A549 (cell line): ENCODE results near the gene ZNF134. TPM values are rescaled to one million over a fixed set of nuclear protein-coding genes. Genes with fewer than 3 reads are reported as not detected.
A peak's percentile ranks its signal among the peaks of the same experiment; 100 is the strongest.

Source experiments
- ATAC-seq, 2 experiments: fragments of 200-7000 bp in 1 of 2; fragments of >200 bp in 1 of 2; cut with Nextera tagmentation in 1 of 2; cut with Tn5 transposase in 1 of 2; 3 replicates each; pipeline versions ENCODE4 v1.8.0 to v1.9.1; 2018 to 2020; ENCODE audit warnings: mild to moderate bottlenecking in 1 of 2, moderate library complexity in 1 of 2
- CTCF ChIA-PET: fragments of 300-600 bp; sonication (Branson Sonifier 250); formaldehyde crosslinking; extraction: SDS; loops from one replicate; lab custom pipeline; 2021; ENCODE audit warnings: antibody characterized with exemption, inconsistent platforms; lab: Yijun Ruan, JAX
- POLR2A ChIA-PET: fragments of 350-600 bp; formaldehyde crosslinking; extraction: SDS; loops from one replicate; lab custom pipeline; 2021; ENCODE audit warnings: antibody characterized with exemption, inconsistent platforms; lab: Yijun Ruan, JAX
- DNase-seq, 2 experiments: peaks; one replicate each; pipeline versions ENCODE4 v3.0.0 to v3.0.0-alpha.2; 2011 to 2016; ENCODE audit warnings: low read depth in 1 of 2, low spot score in 1 of 2
- FAIRE-seq: peaks from 2 replicates; lab custom pipeline; 2011; peaks lifted over from hg19 to GRCh38; lab: Jason Lieb, UNC
- H3K27ac ChIP-seq, 2 experiments: fragments of >200 bp; sonication (Bioruptor Twin); formaldehyde crosslinking; 3 replicates each; pipeline ENCODE4 v1.5.1; 2016 to 2017
- H3K4me1 ChIP-seq: fragments of >200 bp; sonication (Bioruptor Twin); formaldehyde crosslinking; 3 replicates; pipeline ENCODE4 v1.6.1; 2016
- H3K4me2 ChIP-seq: fragments of >200 bp; sonication (Bioruptor Twin); formaldehyde crosslinking; 3 replicates; pipeline ENCODE4 v1.6.1; 2016
- H3K4me3 ChIP-seq: fragments of >200 bp; sonication (Bioruptor Twin); formaldehyde crosslinking; 3 replicates; pipeline ENCODE4 v1.5.1; 2016
- H3K9me3 ChIP-seq: fragments of >200 bp; sonication (Bioruptor Twin); formaldehyde crosslinking; 3 replicates; pipeline ENCODE4 v1.6.1; 2016
- BHLHE40 ChIP-seq: IDR thresholded peaks from 2 replicates; pipeline ENCODE4 v1.6.1; 2012; ENCODE audit warnings: low read depth, low read length, inconsistent platforms
- CBX2 ChIP-seq: fragments of 200-600 bp; sonication (generic); IDR thresholded peaks from 2 replicates; pipeline ENCODE4 v1.6.1; 2016; ENCODE audit warnings: low read depth, mild to moderate bottlenecking, borderline replicate concordance
- CEBPB ChIP-seq, 2 experiments: fragments of >200 bp in 1 of 2; sonication (Bioruptor Twin) in 1 of 2; formaldehyde crosslinking in 1 of 2; IDR thresholded peaks; 2 replicates each; pipeline ENCODE4 v1.6.1; 2012 to 2016
- CHD2 ChIP-seq: fragments of 150-350 bp; IDR thresholded peaks from 2 replicates; pipeline ENCODE4 v1.6.1; 2014; ENCODE audit warnings: low read length; ENCODE audit not compliant: partially characterized antibody
- E2F6 ChIP-seq: IDR thresholded peaks from 2 replicates; pipeline ENCODE4 v1.6.1; 2012; ENCODE audit warnings: low read depth, borderline replicate concordance
- ESRRA ChIP-seq: fragments of 150-350 bp; IDR thresholded peaks from 2 replicates; pipeline ENCODE4 v1.6.1; 2014; ENCODE audit warnings: mild to moderate bottlenecking, low read length, borderline replicate concordance
- FOSB ChIP-seq: fragments of 250-450 bp; sonication (Bioruptor Pico); IDR thresholded peaks from 2 replicates; pipeline ENCODE4 v1.5.0; 2020; ENCODE audit warnings: mild to moderate bottlenecking, moderate library complexity
- HOXA7 ChIP-seq: fragments of 250-450 bp; sonication (Bioruptor Pico); IDR thresholded peaks from 2 replicates; pipeline ENCODE4 v1.5.0; 2020; ENCODE audit warnings: mild to moderate bottlenecking, moderate library complexity
- HOXB13 ChIP-seq: fragments of 250-450 bp; sonication (Bioruptor Pico); IDR thresholded peaks from 2 replicates; pipeline ENCODE4 v1.5.0; 2020; ENCODE audit warnings: low read depth, mild to moderate bottlenecking, moderate library complexity
- JUNB ChIP-seq: fragments of >200 bp; sonication (Bioruptor Twin); formaldehyde crosslinking; IDR thresholded peaks from 2 replicates; pipeline ENCODE4 v1.6.1; 2016
- KDM5A ChIP-seq: fragments of 200-600 bp; sonication (generic); IDR thresholded peaks from 2 replicates; pipeline ENCODE4 v1.6.1; 2016; ENCODE audit warnings: antibody characterized with exemption, mild to moderate bottlenecking
- MAFK ChIP-seq: fragments of 450-650 bp; IDR thresholded peaks from 2 replicates; pipeline ENCODE4 v1.6.1; 2014; ENCODE audit not compliant: partially characterized antibody
- MAZ ChIP-seq: fragments of 150-350 bp; IDR thresholded peaks from 2 replicates; pipeline ENCODE4 v1.6.1; 2014; ENCODE audit warnings: antibody characterized with exemption, low read depth, low read length, borderline replicate concordance
- MYC ChIP-seq: IDR thresholded peaks from 2 replicates; pipeline ENCODE4 v1.6.1; 2012; ENCODE audit warnings: mild to moderate bottlenecking, inconsistent platforms, low read length, improper control_type of control experiment, borderline replicate concordance
- NFE2L2 ChIP-seq: fragments of 150-350 bp; conservative IDR thresholded peaks from 2 replicates; pipeline ENCODE4 v1.6.1; 2014; ENCODE audit warnings: low read length
- PBX3 ChIP-seq: IDR thresholded peaks from 2 replicates; pipeline ENCODE4 v1.6.1; 2012
- POLR2AphosphoS2 ChIP-seq: conservative IDR thresholded peaks from 2 replicates; pipeline ENCODE4 v1.6.1; 2012; ENCODE audit warnings: low read length, improper control_type of control experiment, inconsistent platforms
- RFX5 ChIP-seq: fragments of 450-650 bp; IDR thresholded peaks from 2 replicates; pipeline ENCODE4 v1.7.1; 2014; ENCODE audit warnings: antibody characterized with exemption, mild to moderate bottlenecking, moderate library complexity
- RNF2 ChIP-seq: fragments of 200-600 bp; sonication (generic); IDR thresholded peaks from 2 replicates; pipeline ENCODE4 v1.6.1; 2016; ENCODE audit warnings: low read depth, mild to moderate bottlenecking, antibody characterized with exemption, moderate library complexity, borderline replicate concordance
- TP53 ChIP-seq: fragments of 250-450 bp; sonication (Bioruptor Pico); IDR thresholded peaks from 2 replicates; pipeline ENCODE4 v1.5.0; 2021; ENCODE audit warnings: mild to moderate bottlenecking, moderate library complexity
- USF2 ChIP-seq: fragments of 450-650 bp; IDR thresholded peaks from 2 replicates; pipeline ENCODE4 v1.6.1; 2014; ENCODE audit warnings: antibody characterized with exemption
- ZC3H11A ChIP-seq: fragments of 450-650 bp; IDR thresholded peaks from 2 replicates; pipeline ENCODE4 v1.6.1; 2014; ENCODE audit warnings: antibody characterized with exemption, mild to moderate bottlenecking
- ZFP36 ChIP-seq: fragments of 450-650 bp; IDR thresholded peaks from 2 replicates; pipeline ENCODE4 v1.6.1; 2014; ENCODE audit warnings: borderline replicate concordance; ENCODE audit not compliant: partially characterized antibody
- WGBS: methylation state at CpG from one replicate; pipeline ENCODE4 v1.1.6; 2017; ENCODE audit errors: missing lambda C conversion rate; 5-methylcytosine and 5-hydroxymethylcytosine counted together
- polyA plus RNA-seq, 4 experiments: library from polyadenylated mRNA; depleted of rRNA in 3 of 4; stranded (reverse); fragments of >200 nt; fragmentation: RNase III in 1 of 4; extraction: RNeasy Plus Mini Kit Qiagen cat#74134 plus additional on column Dnase treatment in 1 of 4; gene quantifications; 2 replicates in 3 of 4; 3 replicates in 1 of 4; pipeline ENCODE4 v1.2.3, GENCODE V29; 2011 to 2017
- TF ChIP-seq, protein P1 (sequence below): fragments of >200 bp; sonication (Bioruptor Twin); formaldehyde crosslinking; IDR thresholded peaks from 3 replicates; pipeline ENCODE4 v1.6.1; 2016
- TF ChIP-seq, protein P2 (sequence below): fragments of >200 bp; sonication (Bioruptor Twin); formaldehyde crosslinking; IDR thresholded peaks from 3 replicates; pipeline ENCODE4 v1.5.1; 2016
- TF ChIP-seq, protein P3 (sequence below): fragments of 250-450 bp; sonication (Bioruptor Pico); IDR thresholded peaks from 2 replicates; pipeline ENCODE4 v1.5.0; 2020; ENCODE audit warnings: low read depth, mild to moderate bottlenecking, moderate library complexity

ZNF134 gene
- polyA plus RNA-seq, 2 of the 4 experiments (the other 2 are of a cell fraction), result 9.1 to 9.2 TPM

- no peak for TF ChIP-seq USF2
- no peak for TF ChIP-seq ESRRA
- TF ChIP-seq CEBPB (IDR thresholded peaks at IDR 0.05), result no peak
- no peak for TF ChIP-seq HOXA7 (CRISPR knock-in tag)
- no peak for TF ChIP-seq MAFK
- TF ChIP-seq, protein P1, sequence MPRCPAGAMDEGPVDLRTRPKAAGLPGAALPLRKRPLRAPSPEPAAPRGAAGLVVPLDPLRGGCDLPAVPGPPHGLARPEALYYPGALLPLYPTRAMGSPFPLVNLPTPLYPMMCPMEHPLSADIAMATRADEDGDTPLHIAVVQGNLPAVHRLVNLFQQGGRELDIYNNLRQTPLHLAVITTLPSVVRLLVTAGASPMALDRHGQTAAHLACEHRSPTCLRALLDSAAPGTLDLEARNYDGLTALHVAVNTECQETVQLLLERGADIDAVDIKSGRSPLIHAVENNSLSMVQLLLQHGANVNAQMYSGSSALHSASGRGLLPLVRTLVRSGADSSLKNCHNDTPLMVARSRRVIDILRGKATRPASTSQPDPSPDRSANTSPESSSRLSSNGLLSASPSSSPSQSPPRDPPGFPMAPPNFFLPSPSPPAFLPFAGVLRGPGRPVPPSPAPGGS, result no peak
- TF ChIP-seq TP53 (CRISPR knock-in tag), result no peak
- TF ChIP-seq CHD2, result no peak
- TF ChIP-seq RFX5, result no peak
- TF ChIP-seq MAZ, result no peak
- TF ChIP-seq RNF2, result no peak
- no peak for TF ChIP-seq HOXB13 (CRISPR knock-in tag)
Measured at GRCh38 chr19:57606931-57607330, 7.1 kb upstream of the ZNF134 start (continued).

DNA sequence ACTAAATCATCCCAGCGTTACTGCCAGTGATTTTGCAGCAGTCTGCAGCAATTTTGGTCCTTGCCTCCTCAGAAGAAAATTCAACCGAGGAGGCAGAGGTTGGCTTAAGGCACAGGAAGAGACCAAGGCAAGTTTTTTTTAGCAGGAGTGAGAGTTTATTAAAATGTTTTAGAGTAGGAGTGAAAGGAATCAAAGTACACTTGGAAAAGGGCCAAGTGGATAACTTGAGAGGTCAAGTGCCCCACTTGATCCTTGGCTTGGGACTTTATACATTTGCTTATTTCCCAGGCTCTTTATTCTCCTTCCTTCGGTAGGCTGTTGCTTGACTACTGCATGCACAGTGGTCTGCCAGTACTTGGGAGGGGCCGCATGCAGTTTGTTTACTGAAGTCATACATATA lies 2.9 kb upstream of the ZNF134 start:
- WGBS, result 60% methylated on average over 4 of the region's 4 CpGs
- TF ChIP-seq POLR2AphosphoS2 (no peak), ZFP36 (no peak), CBX2 (no peak), MYC (no peak), FOSB (CRISPR knock-in tag) (no peak), BHLHE40 (no peak), JUNB (no peak), ZC3H11A (no peak)
- TF ChIP-seq, protein P2, sequence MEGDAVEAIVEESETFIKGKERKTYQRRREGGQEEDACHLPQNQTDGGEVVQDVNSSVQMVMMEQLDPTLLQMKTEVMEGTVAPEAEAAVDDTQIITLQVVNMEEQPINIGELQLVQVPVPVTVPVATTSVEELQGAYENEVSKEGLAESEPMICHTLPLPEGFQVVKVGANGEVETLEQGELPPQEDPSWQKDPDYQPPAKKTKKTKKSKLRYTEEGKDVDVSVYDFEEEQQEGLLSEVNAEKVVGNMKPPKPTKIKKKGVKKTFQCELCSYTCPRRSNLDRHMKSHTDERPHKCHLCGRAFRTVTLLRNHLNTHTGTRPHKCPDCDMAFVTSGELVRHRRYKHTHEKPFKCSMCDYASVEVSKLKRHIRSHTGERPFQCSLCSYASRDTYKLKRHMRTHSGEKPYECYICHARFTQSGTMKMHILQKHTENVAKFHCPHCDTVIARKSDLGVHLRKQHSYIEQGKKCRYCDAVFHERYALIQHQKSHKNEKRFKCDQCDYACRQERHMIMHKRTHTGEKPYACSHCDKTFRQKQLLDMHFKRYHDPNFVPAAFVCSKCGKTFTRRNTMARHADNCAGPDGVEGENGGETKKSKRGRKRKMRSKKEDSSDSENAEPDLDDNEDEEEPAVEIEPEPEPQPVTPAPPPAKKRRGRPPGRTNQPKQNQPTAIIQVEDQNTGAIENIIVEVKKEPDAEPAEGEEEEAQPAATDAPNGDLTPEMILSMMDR, result no peak
- TF ChIP-seq, protein P3, sequence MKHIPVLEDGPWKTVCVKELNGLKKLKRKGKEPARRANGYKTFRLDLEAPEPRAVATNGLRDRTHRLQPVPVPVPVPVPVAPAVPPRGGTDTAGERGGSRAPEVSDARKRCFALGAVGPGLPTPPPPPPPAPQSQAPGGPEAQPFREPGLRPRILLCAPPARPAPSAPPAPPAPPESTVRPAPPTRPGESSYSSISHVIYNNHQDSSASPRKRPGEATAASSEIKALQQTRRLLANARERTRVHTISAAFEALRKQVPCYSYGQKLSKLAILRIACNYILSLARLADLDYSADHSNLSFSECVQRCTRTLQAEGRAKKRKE (CRISPR knock-in tag), result no peak
- H3K4me1 ChIP-seq, result no peaks in the 10 kb centered on the region
- ATAC-seq, result no peak
- H3K4me2 ChIP-seq, result no peak overlapping the region
- no peak overlapping the region for H3K27ac ChIP-seq
- no peak for FAIRE-seq
- H3K9me3 ChIP-seq, result peaks cover 97% of the 10 kb centered on the region
- DNase-seq, result no peak
- no peak overlapping the region for H3K4me3 ChIP-seq
- ChIA-PET POLR2A (no interaction called here), CTCF (no interaction called here)

DNA sequence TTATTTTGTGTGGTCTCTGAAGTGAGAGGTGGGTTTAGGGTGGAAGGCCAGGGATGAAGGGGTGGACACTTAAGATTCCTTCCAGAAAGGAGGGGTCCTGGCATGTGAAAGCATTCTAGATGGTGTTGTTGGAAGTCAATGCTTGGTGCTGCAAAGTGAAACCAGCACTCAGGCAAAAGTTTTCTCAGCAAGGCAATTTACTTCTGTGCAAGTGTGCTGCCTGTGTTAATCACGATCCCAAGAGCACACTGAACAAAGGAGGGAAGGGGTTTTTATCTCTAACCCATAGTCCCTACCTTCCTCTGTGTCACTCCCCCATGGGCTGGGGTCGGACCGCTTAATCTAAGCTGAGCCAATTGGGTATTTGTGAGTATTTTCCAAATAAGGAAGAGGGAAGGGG lies 1.3 kb downstream of the ZNF134 start:
- peaks cover 98% of the 10 kb centered on the region for H3K9me3 ChIP-seq
- ATAC-seq (no peak), FAIRE-seq (no peak), DNase-seq (no peak)
- 98% methylated on average over 3 of the region's 3 CpGs for WGBS
- H3K4me2 ChIP-seq, result no peak overlapping the region
- H3K27ac ChIP-seq, result no peak overlapping the region
- peak overlapping the region; percentile 81; the same call in 2 of the 3 replicates for H3K4me3 ChIP-seq
- H3K4me1 ChIP-seq, result no peaks in the 10 kb centered on the region
- CTCF ChIA-PET, result interaction anchor here (1.3 kb wide), 1 partner anchor 11 kb away, joined by 4 read pairs; no protein-coding TSS in a partner anchor
- POLR2A ChIA-PET, result interaction anchor here (2.1 kb wide), 1 partner anchor 18 kb away, joined by 16 read pairs; the partner anchor contains the start of gene ZNF211
- TF ChIP-seq, protein P3 (CRISPR knock-in tag), result no peak
- TF ChIP-seq E2F6 (no peak), NFE2L2 (no peak), KDM5A (no peak), PBX3 (no peak)
- TF ChIP-seq, protein P2, result no peak
